ENCODE data around the gene TFCP2L1. TPM values are rescaled to one million over a fixed set of nuclear protein-coding genes. Genes with fewer than 3 reads are reported as not detected.
"Not testable (repeated sequence)": the region's sequence is repeated elsewhere in the genome, so short reads cannot be mapped to it uniquely, and the experiment has no call there.

The TFCP2L1 gene
- total and polyA plus RNA-seq, 4 donors: 0.06 to 1.5 (median 0.36) TPM

DNA sequence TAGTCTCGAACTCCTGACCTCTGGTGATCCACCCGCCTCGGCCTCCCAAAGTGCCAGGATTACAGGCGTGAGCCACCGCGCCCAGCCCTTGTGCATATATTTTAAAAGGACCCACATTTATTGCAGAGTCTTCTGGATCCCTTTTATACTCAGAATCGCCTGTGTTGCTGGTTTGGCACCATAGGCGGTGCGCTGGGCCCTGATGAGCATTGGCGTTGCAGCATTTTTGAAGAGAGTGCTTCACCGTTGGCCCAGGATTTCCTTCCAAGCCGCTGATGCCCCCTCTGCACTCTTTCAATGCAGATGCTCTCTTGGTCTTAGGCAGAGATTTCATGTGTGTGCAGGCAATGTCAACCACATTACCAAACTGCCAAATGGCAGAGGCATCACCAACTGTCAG lies 13.5 kb upstream of the TFCP2L1 start:
- Histone ChIP-seq H3K9me3 (ENCODE audit: control insufficient read depth in 4 of 4, low read length in 3 of 4) (peaks cover 0 to 3% (median 0%) of the 10 kb centered on the region in 4 donors), H3K4me1 (ENCODE audit: control insufficient read depth in 4 of 4, insufficient read depth in 4 of 4, low read length in 3 of 4) (no peaks in the 10 kb centered on the region), H3K36me3 (ENCODE audit: control insufficient read depth in 4 of 4, insufficient read depth in 3 of 4, low read depth in 1 of 4, low read length in 3 of 4) (no peaks in the 10 kb centered on the region), H3K9ac (ENCODE audit: low read depth in 1 of 2, low read length in 2 of 2) (no peak overlapping the region), H3K4me3 (ENCODE audit: low read depth in 1 of 3, low read length in 3 of 3) (no peak overlapping the region), H3K27me3 (ENCODE audit: control insufficient read depth in 4 of 4, insufficient read depth in 4 of 4, low read length in 3 of 4) (no peaks in the 10 kb centered on the region), H3K27ac (ENCODE audit: low read depth in 1 of 2, low read length in 2 of 2) (no peak overlapping the region)
- TF ChIP-seq, protein P1, sequence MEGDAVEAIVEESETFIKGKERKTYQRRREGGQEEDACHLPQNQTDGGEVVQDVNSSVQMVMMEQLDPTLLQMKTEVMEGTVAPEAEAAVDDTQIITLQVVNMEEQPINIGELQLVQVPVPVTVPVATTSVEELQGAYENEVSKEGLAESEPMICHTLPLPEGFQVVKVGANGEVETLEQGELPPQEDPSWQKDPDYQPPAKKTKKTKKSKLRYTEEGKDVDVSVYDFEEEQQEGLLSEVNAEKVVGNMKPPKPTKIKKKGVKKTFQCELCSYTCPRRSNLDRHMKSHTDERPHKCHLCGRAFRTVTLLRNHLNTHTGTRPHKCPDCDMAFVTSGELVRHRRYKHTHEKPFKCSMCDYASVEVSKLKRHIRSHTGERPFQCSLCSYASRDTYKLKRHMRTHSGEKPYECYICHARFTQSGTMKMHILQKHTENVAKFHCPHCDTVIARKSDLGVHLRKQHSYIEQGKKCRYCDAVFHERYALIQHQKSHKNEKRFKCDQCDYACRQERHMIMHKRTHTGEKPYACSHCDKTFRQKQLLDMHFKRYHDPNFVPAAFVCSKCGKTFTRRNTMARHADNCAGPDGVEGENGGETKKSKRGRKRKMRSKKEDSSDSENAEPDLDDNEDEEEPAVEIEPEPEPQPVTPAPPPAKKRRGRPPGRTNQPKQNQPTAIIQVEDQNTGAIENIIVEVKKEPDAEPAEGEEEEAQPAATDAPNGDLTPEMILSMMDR (IDR thresholded peaks at IDR 0.05; ENCODE audit: low read depth, low read length, missing input control): no peak
- TF ChIP-seq, protein P2, sequence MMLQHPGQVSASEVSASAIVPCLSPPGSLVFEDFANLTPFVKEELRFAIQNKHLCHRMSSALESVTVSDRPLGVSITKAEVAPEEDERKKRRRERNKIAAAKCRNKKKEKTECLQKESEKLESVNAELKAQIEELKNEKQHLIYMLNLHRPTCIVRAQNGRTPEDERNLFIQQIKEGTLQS (IDR thresholded peaks at IDR 0.05): no peak
- TF ChIP-seq EGR1 (IDR thresholded peaks at IDR 0.05; ENCODE audit: low read depth in 2 of 2): no peak
- no peak for DNase-seq (ENCODE audit: low spot score)
- 93% methylated on average over 12 of the region's 12 CpGs for WGBS

DNA sequence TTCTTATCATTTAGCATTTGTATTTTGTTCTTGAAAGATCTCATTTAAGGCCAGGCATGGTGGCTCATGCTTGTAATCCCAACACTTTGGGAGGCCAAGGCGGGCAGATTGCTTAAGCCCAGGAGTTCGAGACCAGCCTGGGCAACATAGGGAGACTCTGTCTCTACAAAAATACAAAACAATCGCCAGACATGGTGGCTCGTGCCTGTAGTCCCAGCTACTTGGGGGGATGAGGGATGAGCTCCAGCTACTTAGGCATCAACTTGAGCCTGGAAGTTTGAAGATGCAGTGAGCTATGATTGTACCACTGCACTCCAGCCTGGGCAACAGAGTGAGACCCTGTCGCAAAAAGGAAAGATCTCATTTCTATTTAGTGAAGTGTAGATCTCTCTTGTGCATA lies 12.9 kb upstream of the TFCP2L1 start:
- not testable (repeated sequence) for H3K27ac ChIP-seq (ENCODE audit: low read depth in 1 of 2, low read length in 2 of 2); H3K4me1 ChIP-seq (ENCODE audit: control insufficient read depth in 4 of 4, insufficient read depth in 4 of 4, low read length in 3 of 4); DNase-seq (ENCODE audit: low spot score); H3K9me3 ChIP-seq (ENCODE audit: control insufficient read depth in 4 of 4, low read length in 3 of 4); H3K27me3 ChIP-seq (ENCODE audit: control insufficient read depth in 4 of 4, insufficient read depth in 4 of 4, low read length in 3 of 4); H3K9ac ChIP-seq (ENCODE audit: low read depth in 1 of 2, low read length in 2 of 2); H3K4me3 ChIP-seq (ENCODE audit: low read depth in 1 of 3, low read length in 3 of 3); H3K36me3 ChIP-seq (ENCODE audit: control insufficient read depth in 4 of 4, insufficient read depth in 3 of 4, low read depth in 1 of 4, low read length in 3 of 4)
- 79% methylated on average over 5 of the region's 5 CpGs for WGBS

DNA sequence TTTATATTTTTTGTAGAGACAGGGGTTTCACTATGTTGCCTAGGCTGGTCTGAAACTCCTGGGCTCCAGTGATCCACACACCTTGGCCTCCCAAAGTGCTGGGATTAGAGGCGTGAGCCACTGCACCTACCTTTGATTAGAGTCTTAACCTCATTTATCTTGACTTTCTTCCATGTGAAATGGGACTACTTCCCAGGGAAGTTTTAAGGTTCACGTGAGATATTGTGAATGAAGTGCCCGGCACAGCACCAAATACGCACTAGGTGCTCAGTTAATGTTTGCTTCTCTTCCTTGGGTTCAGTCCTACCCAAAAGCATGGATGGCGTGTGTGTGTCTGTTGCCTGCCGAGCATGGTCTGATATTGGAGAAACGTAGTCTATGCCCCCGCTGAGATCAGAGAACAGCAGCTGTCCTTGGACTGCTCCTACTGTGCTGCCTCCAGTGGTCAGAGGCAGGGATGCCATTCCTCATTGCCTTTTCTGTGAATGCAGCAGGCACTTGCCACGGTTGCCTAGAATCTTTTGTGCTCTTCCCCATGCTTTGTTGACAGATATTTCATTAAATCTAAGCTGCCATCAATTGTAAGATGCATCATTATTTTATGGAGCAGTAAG lies 12.3 kb upstream of the TFCP2L1 start:
- no peaks in the 10 kb centered on the region for H3K36me3 ChIP-seq (ENCODE audit: control insufficient read depth in 4 of 4, insufficient read depth in 3 of 4, low read depth in 1 of 4, low read length in 3 of 4)
- TF ChIP-seq, protein P2 (IDR thresholded peaks at IDR 0.05): no peak
- TF ChIP-seq, protein P1 (IDR thresholded peaks at IDR 0.05; ENCODE audit: low read depth, low read length, missing input control): peak; percentile 51
- TF ChIP-seq EGR1 (IDR thresholded peaks at IDR 0.05; ENCODE audit: low read depth in 2 of 2) (no peak), RXRA (IDR thresholded peaks at IDR 0.05) (no peak), RAD21 (IDR thresholded peaks at IDR 0.05) (peak; percentile 40 to 68), FOXA2 (IDR thresholded peaks at IDR 0.05) (no peak), TAF1 (conservative IDR thresholded peaks at IDR 0.05) (no peak), NR2F2 (IDR thresholded peaks at IDR 0.05) (no peak)
- no peaks in the 10 kb centered on the region for H3K27me3 ChIP-seq (ENCODE audit: control insufficient read depth in 4 of 4, insufficient read depth in 4 of 4, low read length in 3 of 4)
- no peaks in the 10 kb centered on the region for H3K4me1 ChIP-seq (ENCODE audit: control insufficient read depth in 4 of 4, insufficient read depth in 4 of 4, low read length in 3 of 4)
- no peak overlapping the region for H3K4me3 ChIP-seq (ENCODE audit: low read depth in 1 of 3, low read length in 3 of 3)
- no peak overlapping the region for H3K27ac ChIP-seq (ENCODE audit: low read depth in 1 of 2, low read length in 2 of 2)
- no peak for DNase-seq (ENCODE audit: low spot score)
- WGBS: 52% methylated on average over 9 of the region's 9 CpGs
- no peak overlapping the region for H3K9ac ChIP-seq (ENCODE audit: low read depth in 1 of 2, low read length in 2 of 2)
- peaks cover 0 to 3% (median 0%) of the 10 kb centered on the region in 4 donors for H3K9me3 ChIP-seq (ENCODE audit: control insufficient read depth in 4 of 4, low read length in 3 of 4)

Measured in liver (tissue), 9 donors.